ENCODE measurements around the gene CMTR2. TPM values are rescaled to one million over a fixed set of nuclear protein-coding genes. Genes with fewer than 3 reads are reported as not detected.
"Not testable (repeated sequence)": the region's sequence is repeated elsewhere in the genome, so short reads cannot be mapped to it uniquely, and the experiment has no call there.

The CMTR2 gene
- total RNA-seq, 1 donor from 2014 or later, result 43.9 TPM

- no peak overlapping the region for H3K27ac Mint-ChIP-seq
- H3K36me3 Mint-ChIP-seq, result no peaks in the 10 kb centered on the region
- H3K9me3 Mint-ChIP-seq, result no peaks in the 10 kb centered on the region
- Histone ChIP-seq H3K36me3 (no peaks in the 10 kb centered on the region), H3K4me1 (no peaks in the 10 kb centered on the region), H3K9me3 (ENCODE audit: low read depth) (no peaks in the 10 kb centered on the region), H2AFZ (replicated peaks) (no peak overlapping the region), H3K4me2 (no peak overlapping the region), H3K79me2 (ENCODE audit: low read depth) (no peaks in the 10 kb centered on the region), H3K27me3 (no peaks in the 10 kb centered on the region), H3K9ac (no peak overlapping the region), H4K20me1 (ENCODE audit: low read depth) (no peaks in the 10 kb centered on the region), H3K4me3 (no peak overlapping the region), H3F3A (ENCODE audit: low read depth) (no peaks in the 10 kb centered on the region), H3K27ac (no peak overlapping the region)
- H3K4me3 Mint-ChIP-seq, result no peak overlapping the region
- H3K4me1 Mint-ChIP-seq, result no peaks in the 10 kb centered on the region
- DNase-seq (ENCODE audit: low spot score), result no peak
- TF ChIP-seq EZH2 (IDR thresholded peaks at IDR 0.05), result no peak
- TF ChIP-seq EZH2phosphoT487 (IDR thresholded peaks at IDR 0.05), result no peak
- peaks cover 6% of the 10 kb centered on the region for H3K27me3 Mint-ChIP-seq (ENCODE audit: insufficient read depth, low read depth)
These were observed 8.1 kb upstream of the CMTR2 start for GRCh38 chr16:71297341-71297634.

DNA sequence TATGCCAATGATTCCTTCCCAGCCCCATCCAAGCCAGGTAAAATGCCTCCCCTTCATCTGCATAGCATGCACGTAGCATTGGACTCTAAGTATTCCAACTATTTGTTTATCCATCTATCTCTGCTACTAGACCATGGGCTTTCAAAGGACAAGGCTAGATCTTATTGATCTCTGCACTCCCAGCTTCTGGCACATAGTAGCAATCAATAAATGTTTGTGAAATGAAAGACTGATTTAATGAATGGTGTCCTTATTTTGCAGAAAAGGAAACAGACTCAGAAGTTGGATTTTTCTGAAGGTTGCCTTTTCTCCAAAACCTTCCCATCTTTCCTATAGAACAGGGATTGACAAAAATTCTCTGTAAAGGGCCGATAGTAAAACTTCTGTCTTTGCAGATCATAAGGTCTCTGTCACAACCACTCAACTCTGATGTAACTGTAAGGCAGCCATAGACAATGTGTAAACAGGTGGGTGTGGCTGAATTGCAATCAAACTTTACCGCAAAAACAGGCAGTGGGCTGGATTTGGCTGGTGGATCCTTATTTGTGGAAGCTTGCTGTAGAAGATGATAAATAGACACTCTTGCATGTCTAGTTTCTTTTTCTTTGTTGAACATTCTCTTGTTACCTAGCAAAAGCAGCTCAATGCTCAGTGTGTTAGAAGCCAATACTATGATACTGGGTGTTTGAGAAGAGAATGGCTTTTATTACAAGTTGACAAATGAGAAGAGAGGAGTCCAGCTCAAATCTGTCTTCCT, 7.6 kb upstream of the CMTR2 start:
- Histone ChIP-seq H3K36me3 (no peaks in the 10 kb centered on the region), H3K9me3 (ENCODE audit: low read depth) (no peaks in the 10 kb centered on the region), H3K9ac (no peak overlapping the region), H2AFZ (replicated peaks) (no peak overlapping the region), H3F3A (ENCODE audit: low read depth) (no peaks in the 10 kb centered on the region), H3K27me3 (no peaks in the 10 kb centered on the region), H4K20me1 (ENCODE audit: low read depth) (no peaks in the 10 kb centered on the region), H3K4me2 (no peak overlapping the region), H3K4me3 (no peak overlapping the region), H3K27ac (no peak overlapping the region), H3K79me2 (ENCODE audit: low read depth) (no peaks in the 10 kb centered on the region), H3K4me1 (no peaks in the 10 kb centered on the region)
- H3K4me1 Mint-ChIP-seq, result no peaks in the 10 kb centered on the region
- no peak for DNase-seq (ENCODE audit: low spot score)
- H3K4me3 Mint-ChIP-seq, result no peak overlapping the region
- TF ChIP-seq, protein P1, sequence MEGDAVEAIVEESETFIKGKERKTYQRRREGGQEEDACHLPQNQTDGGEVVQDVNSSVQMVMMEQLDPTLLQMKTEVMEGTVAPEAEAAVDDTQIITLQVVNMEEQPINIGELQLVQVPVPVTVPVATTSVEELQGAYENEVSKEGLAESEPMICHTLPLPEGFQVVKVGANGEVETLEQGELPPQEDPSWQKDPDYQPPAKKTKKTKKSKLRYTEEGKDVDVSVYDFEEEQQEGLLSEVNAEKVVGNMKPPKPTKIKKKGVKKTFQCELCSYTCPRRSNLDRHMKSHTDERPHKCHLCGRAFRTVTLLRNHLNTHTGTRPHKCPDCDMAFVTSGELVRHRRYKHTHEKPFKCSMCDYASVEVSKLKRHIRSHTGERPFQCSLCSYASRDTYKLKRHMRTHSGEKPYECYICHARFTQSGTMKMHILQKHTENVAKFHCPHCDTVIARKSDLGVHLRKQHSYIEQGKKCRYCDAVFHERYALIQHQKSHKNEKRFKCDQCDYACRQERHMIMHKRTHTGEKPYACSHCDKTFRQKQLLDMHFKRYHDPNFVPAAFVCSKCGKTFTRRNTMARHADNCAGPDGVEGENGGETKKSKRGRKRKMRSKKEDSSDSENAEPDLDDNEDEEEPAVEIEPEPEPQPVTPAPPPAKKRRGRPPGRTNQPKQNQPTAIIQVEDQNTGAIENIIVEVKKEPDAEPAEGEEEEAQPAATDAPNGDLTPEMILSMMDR (IDR thresholded peaks at IDR 0.05), result no peak
- TF ChIP-seq EZH2phosphoT487 (IDR thresholded peaks at IDR 0.05) (no peak), EZH2 (IDR thresholded peaks at IDR 0.05) (no peak)
- H3K36me3 Mint-ChIP-seq, result no peaks in the 10 kb centered on the region
- H3K27ac Mint-ChIP-seq, result no peak overlapping the region
- peaks cover 6% of the 10 kb centered on the region for H3K27me3 Mint-ChIP-seq (ENCODE audit: insufficient read depth, low read depth)
- no peaks in the 10 kb centered on the region for H3K9me3 Mint-ChIP-seq

GRCh38 chr16:71295950-71296349, 6.7 kb upstream of the CMTR2 start:
- no peak overlapping the region for H3K4me3 Mint-ChIP-seq
- Histone ChIP-seq H3K9ac (no peak overlapping the region), H3K79me2 (ENCODE audit: low read depth) (no peaks in the 10 kb centered on the region), H3K27me3 (no peaks in the 10 kb centered on the region), H3K4me1 (no peaks in the 10 kb centered on the region), H2AFZ (replicated peaks) (no peak overlapping the region), H3K4me3 (no peak overlapping the region), H3K36me3 (no peaks in the 10 kb centered on the region), H3K9me3 (ENCODE audit: low read depth) (no peaks in the 10 kb centered on the region), H3F3A (ENCODE audit: low read depth) (no peaks in the 10 kb centered on the region), H3K4me2 (no peak overlapping the region), H4K20me1 (ENCODE audit: low read depth) (no peaks in the 10 kb centered on the region), H3K27ac (no peak overlapping the region)
- TF ChIP-seq EZH2 (IDR thresholded peaks at IDR 0.05) (no peak), EZH2phosphoT487 (IDR thresholded peaks at IDR 0.05) (no peak)
- TF ChIP-seq, protein P1 (IDR thresholded peaks at IDR 0.05), result no peak
- no peaks in the 10 kb centered on the region for H3K9me3 Mint-ChIP-seq
- H3K36me3 Mint-ChIP-seq, result no peaks in the 10 kb centered on the region
- no peaks in the 10 kb centered on the region for H3K4me1 Mint-ChIP-seq
- H3K27me3 Mint-ChIP-seq (ENCODE audit: insufficient read depth, low read depth), result peaks cover 5% of the 10 kb centered on the region
- H3K27ac Mint-ChIP-seq, result no peak overlapping the region
- no peak for DNase-seq (ENCODE audit: low spot score)

DNA sequence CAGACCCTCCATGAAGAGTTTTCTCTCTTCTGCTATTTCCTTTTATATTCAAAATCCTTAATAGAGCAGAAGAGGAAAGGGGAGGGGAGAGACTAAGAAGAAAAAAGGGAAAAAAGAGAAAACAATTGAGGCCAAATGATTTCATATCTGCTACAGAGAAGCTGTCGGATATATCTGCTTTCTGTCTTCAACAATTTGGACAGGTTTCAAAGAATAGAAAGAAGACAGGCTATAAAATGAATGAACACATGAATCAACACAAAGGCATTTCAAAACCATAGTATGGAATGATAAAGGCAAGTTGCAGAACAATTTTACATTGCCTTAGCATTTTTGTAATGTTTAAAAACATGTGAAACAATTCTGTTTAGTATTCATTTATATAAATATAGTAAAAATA, 4.7 kb upstream of the CMTR2 start:
- H3K9me3 ChIP-seq (ENCODE audit: low read depth), result no peaks in the 10 kb centered on the region
- TF ChIP-seq, protein P1 (IDR thresholded peaks at IDR 0.05), result no peak
- TF ChIP-seq EZH2phosphoT487 (IDR thresholded peaks at IDR 0.05) (no peak), EZH2 (IDR thresholded peaks at IDR 0.05) (no peak)
- no peak overlapping the region for H2AFZ ChIP-seq (replicated peaks)
- H3K9ac ChIP-seq, result no peak overlapping the region
- H3K9me3 Mint-ChIP-seq, result no peaks in the 10 kb centered on the region
- no peak overlapping the region for H3K4me3 ChIP-seq
- peaks cover 4% of the 10 kb centered on the region for H3K4me1 ChIP-seq
- no peaks in the 10 kb centered on the region for H3K36me3 ChIP-seq
- peaks cover 3% of the 10 kb centered on the region for H3K4me1 Mint-ChIP-seq
- peaks cover 11% of the 10 kb centered on the region for H3F3A ChIP-seq (ENCODE audit: low read depth)
- H3K27me3 Mint-ChIP-seq (ENCODE audit: insufficient read depth, low read depth), result peaks cover 5% of the 10 kb centered on the region
- no peaks in the 10 kb centered on the region for H4K20me1 ChIP-seq (ENCODE audit: low read depth)
- no peaks in the 10 kb centered on the region for H3K79me2 ChIP-seq (ENCODE audit: low read depth)
- H3K36me3 Mint-ChIP-seq, result no peaks in the 10 kb centered on the region
- H3K27ac ChIP-seq, result no peak overlapping the region
- no peaks in the 10 kb centered on the region for H3K27me3 ChIP-seq
- no peak overlapping the region for H3K27ac Mint-ChIP-seq
- DNase-seq (ENCODE audit: low spot score), result no peak
- H3K4me2 ChIP-seq, result no peak overlapping the region
- no peak overlapping the region for H3K4me3 Mint-ChIP-seq

GRCh38 chr16:71292095-71292494, 2.9 kb upstream of the CMTR2 start:
- H3K9ac ChIP-seq; DNase-seq (ENCODE audit: low spot score); H3K9me3 Mint-ChIP-seq; H3K36me3 Mint-ChIP-seq; H4K20me1 ChIP-seq (ENCODE audit: low read depth); H3K27me3 Mint-ChIP-seq (ENCODE audit: insufficient read depth, low read depth); H3K4me3 ChIP-seq; H2AFZ ChIP-seq (replicated peaks); H3K27ac ChIP-seq; H3K27me3 ChIP-seq; H3K4me2 ChIP-seq; H3K27ac Mint-ChIP-seq; H3K4me3 Mint-ChIP-seq; H3K36me3 ChIP-seq; H3K9me3 ChIP-seq (ENCODE audit: low read depth): not testable (repeated sequence)
- H3K4me1 Mint-ChIP-seq, result peaks cover 13% of the 10 kb centered on the region
- Histone ChIP-seq H3K4me1 (peaks cover 13% of the 10 kb centered on the region), H3K79me2 (ENCODE audit: low read depth) (peaks cover 18% of the 10 kb centered on the region), H3F3A (ENCODE audit: low read depth) (peaks cover 18% of the 10 kb centered on the region)
